GM19193 (cell line): ENCODE data around the gene CENPH.

Experiments used
- POLR2A ChIP-seq: IDR thresholded peaks from 4 replicates; pipeline ENCODE4 v1.6.1; 2011; ENCODE audit not compliant: insufficient read depth, insufficient read length; ENCODE audit errors: extremely low read depth

Gene CENPH, protein sequence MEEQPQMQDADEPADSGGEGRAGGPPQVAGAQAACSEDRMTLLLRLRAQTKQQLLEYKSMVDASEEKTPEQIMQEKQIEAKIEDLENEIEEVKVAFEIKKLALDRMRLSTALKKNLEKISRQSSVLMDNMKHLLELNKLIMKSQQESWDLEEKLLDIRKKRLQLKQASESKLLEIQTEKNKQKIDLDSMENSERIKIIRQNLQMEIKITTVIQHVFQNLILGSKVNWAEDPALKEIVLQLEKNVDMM

DNA sequence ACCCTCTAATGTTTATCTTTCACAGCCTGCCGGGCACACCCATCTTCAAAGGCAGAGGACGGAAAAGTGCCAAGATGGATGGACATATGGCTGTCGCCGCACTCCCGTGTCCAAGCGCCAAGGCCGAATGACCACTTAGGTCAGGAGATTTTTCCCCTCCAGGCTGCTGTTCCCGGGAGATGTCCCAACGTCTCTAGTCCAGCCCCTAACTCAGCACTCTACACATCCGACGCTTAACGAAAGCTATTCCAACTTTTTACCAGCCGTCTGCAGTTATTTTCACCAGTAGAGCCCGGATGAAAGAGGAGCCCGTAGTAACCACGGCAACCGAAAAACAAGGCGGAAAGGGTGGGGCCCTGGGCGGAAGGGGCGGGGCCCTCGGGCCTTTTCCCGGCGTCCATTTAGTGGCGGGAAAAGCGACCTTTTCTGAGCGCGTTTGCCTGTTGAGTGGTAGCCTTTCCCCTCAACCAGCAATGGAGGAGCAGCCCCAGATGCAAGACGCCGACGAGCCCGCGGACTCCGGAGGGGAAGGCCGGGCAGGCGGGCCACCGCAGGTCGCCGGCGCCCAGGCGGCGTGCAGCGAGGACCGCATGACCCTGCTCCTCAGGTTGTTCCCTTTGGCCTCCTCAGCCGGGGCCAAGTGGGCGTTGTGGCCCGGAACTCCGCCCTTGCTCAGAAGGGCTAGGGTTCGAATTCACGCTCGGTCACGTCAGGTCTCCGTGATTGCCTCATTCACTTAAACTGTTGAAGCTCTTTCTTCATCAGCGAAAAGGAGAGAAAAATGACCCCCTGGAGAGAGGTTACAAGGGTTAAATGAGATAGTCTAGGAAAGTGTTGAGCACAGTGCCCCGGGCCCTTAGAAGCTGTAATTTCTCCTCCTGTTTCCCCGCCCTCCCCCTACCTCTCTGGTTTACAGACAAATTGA, at the start of gene CENPH:
Gene CENPH (plus strand): TSS at position 422 of the 925 bp plus-strand sequence. CDS start 52 bp downstream, at position 474.
- peak; percentile 78 for TF ChIP-seq POLR2A

DNA sequence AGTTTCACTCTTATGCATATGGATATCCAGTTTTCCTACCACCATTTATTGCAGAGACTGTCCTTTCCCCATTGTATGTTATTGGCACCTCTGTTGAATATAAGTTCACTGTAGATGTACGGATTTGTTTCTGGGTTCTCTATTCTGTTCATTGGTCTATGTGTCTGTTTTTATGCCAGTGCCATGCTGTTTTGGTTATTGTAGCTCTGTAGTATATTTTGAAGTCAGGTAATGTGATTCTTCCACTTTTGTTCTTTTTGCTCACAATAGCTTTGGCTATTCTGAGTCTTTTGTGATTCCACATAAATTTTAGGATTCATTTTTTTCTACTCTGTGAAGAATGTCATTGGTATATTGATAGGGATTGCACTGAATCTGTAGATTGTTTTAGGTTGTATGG, 48.6 kb upstream of the CENPH start:
- TF ChIP-seq POLR2A: no peak

DNA sequence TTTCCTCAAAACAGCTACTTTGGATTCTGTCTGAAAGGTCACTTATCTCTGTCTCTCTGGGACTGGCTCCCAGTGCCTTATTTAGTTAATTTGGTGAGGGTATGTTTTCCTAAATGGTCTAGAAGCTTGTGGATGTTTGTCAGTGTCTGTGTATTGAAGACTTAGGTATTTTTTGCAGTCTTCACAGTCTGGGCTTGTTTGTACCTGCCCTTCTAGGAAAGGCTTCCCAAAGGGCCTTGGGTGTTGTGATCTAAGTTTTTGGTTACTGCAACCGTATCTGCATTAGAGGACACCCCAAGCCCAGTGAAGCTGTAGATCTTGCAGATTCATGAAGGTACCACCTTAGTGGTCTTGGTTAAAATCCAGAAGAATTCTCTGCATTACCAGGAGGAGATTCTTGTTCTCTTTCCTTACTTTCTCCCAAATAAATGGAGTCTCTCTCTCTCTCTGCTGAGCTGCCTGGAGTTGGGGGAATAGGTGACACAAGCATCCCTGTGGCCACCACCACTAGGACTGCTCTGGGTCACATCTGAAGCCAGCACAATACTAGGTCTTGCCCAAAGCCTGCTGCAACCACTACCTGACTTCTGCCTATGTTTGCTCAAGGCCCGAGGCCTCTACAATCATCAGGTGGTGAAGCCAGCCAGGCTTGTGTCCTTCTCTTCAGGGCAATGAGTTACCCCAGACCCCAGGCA, 40.3 kb upstream of the CENPH start:
- TF ChIP-seq POLR2A: no peak

DNA sequence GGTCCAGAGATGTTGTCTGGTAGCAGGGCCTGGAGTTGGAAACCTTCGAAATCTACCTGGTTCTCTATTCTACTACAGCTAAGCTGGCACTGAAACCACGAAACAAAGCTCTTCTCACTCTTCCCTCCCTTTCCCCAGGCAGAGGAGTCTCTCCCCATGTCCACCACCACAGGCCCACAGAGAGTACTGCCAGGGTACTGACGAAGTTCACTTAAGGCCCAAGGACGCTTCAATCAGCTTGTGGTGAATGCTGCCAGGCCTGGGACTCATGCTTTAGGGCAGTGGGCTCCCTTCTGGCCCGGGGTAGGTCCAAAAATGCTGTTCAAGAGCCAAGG, 39.7 kb upstream of the CENPH start:
- TF ChIP-seq POLR2A: no peak

DNA sequence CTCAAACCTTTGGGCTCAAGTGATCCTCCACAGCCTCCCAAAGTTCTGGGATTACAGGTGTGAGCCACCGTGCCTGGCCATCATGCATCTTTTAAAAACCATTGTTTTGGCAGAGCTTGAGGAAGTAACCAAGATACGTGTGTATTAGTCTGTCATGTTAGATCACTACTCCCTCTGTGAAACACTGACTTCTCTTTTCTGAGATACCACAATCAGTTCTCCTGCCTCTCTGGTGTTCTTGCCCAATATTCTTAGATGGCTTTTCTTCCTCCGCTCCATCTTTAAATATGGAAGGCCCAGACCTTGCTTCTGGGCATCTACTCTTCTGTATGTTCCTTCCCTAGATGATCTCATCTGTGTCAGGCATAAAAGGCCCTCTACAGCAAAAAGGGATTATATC, 36.7 kb upstream of the CENPH start:
- no peak for TF ChIP-seq POLR2A

DNA sequence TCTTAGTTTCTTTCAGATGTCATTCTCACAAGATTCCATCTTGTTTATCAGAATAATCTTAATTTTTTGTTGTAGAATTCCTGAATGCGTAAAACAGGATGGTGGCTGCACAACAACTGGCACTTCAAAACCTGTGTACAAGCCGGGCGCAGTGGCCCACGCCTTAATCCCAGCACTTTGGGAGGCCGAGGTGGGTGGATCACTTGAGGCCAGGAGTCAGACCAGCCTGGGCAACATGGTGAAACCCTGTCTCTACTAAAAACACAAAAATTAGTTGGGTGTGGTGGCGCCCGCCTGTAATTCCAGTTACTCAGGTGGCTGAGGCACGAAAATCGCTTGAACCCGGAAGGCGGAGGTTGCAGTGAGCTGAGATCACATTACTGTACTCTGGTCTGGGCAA, 32.9 kb upstream of the CENPH start:
- no peak for TF ChIP-seq POLR2A

DNA sequence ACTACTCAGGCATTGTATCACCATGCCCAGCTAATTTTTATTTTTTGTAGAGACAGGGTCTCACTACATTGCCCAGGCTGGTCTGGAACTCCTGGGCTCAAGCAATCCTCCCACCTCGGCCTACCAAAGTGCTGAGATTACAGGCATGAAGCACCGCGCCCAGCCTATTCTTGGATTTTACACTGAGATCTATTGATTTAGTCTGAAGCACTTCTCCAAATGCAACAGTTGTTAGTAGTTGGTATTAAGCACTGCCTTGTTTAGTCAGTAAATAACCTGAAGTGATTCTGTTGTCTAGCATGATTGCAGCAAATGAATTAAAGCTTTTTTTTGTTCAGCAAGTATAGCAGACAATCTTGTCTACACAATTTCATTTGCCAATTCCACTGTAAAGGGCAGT, 31.3 kb upstream of the CENPH start:
- TF ChIP-seq POLR2A: no peak

DNA sequence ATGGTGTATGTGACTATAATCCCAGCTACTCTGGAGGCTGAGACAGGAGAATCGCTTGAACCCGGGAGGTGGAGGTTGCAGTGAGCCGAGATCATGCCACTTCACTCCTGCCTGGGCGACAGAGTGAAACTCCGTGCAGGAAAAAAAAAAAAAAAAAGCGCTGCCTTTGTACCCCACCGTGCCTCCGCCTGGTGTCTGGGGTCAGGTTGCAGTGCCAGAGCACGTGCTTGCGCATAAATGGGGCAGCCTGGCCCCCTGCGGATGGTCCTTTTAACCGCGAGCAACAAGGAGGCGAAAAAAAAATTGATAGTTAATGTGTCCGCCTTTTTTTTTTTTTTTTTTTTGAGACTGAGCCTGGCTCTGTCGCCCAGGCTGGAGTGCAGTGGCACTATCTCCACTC, 28.7 kb upstream of the CENPH start:
- TF ChIP-seq POLR2A: no peak

DNA sequence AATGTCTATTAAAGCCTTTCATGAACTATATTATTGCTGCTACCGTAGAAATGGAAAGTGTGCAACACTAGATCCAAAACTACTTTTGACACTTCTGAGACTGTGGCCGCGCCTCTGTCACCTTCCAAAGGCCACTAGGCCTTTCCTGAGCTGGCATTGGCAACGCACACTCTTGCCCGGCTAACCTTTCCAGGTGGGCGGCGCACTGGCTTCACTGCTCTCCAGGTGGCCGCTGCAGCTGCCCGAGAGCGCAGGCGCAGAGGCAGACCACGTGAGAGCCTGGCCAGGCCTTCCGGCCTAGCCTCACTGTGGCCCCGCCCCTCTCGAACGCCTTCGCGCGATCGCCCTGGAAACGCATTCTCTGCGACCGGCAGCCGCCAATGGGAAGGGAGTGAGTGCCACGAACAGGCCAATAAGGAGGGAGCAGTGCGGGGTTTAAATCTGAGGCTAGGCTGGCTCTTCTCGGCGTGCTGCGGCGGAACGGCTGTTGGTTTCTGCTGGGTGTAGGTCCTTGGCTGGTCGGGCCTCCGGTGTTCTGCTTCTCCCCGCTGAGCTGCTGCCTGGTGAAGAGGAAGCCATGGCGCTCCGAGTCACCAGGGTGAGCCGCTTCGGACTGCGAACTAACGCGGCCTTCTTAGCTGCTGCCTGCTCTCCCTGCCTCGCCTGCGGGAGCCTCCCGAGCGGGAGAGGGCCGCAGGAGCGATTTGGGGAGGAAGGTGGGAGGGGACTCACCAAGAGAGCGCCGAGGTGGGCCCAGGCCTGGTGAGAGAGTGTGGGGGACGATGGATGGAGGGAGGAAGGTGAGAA, 22.5 kb upstream of the CENPH start, which contains the start of gene CCNB1:
Gene CCNB1 (plus strand): TSS at position 465 of the 807 bp plus-strand sequence. CDS start 113 bp downstream, at position 578.
- TF ChIP-seq POLR2A: peak; percentile 74

DNA sequence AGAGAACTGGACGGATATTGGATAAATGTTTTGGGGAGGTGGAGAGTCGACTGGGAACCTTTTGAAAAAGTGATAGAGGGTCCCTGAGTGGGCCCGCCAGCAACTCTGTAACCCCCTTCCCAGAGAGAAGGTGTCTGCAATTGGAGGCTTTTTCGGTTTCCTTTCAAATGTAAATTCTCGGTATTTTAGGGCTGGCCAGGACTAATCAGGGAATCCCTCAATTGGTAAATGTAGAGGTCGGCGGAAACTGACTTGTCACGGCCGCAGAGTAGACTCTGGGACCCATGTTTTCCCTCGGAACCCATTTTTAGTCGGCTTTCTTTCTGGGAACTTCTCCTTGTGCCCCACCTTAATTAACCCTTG, 21.9 kb upstream of the CENPH start:
- TF ChIP-seq POLR2A: no peak

DNA sequence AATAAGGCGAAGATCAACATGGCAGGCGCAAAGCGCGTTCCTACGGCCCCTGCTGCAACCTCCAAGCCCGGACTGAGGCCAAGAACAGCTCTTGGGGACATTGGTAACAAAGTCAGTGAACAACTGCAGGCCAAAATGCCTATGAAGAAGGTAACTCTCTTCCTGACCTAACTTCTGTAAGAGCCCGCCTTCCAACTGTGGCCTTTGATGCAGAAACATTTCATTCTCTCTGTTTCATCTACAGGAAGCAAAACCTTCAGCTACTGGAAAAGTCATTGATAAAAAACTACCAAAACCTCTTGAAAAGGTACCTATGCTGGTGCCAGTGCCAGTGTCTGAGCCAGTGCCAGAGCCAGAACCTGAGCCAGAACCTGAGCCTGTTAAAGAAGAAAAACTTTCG, 21.5 kb upstream of the CENPH start:
- TF ChIP-seq POLR2A: no peak

DNA sequence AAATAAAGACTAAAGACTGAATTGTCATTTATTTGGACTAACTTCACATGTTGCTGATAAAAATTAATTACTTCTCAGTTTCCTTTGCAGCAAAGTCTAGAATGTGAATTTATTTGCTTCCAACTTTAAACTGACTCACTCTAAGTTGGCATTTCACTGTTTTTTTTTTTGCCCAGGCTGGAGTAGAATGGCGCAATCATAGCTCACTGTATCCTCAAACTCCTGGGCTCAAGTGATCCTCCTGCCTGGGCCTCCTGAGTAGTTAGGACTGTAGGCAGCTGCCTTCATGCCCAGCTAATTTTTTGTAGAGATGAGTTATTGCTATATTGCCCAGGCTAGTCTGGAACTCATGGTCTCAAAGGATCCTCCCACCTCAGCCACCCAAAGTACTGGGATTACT, 18.9 kb upstream of the CENPH start:
- TF ChIP-seq POLR2A: no peak

DNA sequence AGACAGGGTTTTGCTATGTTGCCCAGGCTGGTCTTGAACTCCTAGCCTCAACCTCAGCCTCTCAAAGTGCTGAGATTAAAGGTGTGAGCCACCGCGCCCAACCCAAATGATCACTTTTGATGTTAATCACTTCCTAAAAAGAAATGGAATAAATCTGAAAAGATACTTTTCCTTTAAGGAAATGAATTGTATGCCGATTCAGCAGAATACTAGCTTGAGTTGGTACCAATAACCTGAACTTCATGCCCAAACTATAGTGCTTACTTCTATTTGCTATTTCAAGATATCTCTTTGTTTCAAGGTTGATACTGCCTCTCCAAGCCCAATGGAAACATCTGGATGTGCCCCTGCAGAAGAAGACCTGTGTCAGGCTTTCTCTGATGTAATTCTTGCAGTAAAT, 18.4 kb upstream of the CENPH start:
- TF ChIP-seq POLR2A: no peak

DNA sequence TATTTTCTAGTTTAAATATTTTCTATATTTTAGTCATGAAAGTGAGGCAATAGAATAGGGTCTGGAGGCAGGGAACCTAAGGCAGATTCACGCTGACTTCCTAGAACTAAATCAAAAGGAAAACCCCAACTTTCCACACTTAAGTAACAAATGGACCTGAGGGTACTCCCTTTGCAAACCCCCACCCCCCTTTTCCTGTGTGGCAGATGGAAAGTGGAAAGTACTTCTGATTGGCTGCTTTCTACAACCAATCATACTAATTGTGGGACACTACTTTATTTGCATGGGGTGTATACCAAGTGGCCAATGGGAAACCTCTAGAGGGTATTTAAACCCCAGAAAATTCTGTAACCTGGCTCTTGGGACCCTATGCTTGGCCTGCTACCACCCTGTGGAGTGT, 4.8 kb upstream of the CENPH start:
- no peak for TF ChIP-seq POLR2A

DNA sequence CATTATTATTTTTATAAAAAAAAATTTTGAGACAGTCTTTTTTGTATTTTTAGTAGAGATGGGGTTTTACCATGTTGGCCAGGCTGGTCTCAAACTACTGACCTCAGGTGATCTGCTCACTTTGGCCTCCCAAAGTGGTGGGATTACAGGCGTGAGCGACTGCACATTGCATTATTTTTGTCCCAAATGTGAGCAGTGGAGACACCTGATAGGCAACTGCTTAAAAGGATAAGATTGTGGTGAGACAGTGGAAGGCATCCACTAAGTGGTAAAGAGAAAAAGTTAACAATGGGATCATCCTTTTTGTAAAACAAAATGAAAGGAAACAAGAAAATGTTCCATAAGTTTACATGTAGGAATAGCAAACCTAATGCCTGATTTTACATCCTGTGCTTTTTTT, 2.0 kb upstream of the CENPH start:
- TF ChIP-seq POLR2A: no peak

DNA sequence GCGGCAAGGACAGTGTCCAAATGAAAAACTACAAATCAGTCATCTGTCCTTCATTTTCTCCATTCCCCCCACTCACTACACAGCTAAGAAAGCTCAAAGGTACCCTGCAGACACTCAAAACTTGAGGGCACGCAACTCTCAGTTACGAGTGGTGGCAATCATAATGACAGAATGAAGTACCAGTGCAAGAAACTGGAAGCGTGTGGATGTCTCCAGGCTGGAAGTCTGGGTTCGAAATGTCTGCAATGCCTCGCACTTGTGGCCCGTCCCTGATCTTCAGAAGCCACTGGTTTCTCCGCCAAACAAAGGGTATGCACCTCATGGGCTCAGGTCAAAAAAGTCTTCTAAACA, 597 bp upstream of the CENPH start:
- TF ChIP-seq POLR2A: no peak

DNA sequence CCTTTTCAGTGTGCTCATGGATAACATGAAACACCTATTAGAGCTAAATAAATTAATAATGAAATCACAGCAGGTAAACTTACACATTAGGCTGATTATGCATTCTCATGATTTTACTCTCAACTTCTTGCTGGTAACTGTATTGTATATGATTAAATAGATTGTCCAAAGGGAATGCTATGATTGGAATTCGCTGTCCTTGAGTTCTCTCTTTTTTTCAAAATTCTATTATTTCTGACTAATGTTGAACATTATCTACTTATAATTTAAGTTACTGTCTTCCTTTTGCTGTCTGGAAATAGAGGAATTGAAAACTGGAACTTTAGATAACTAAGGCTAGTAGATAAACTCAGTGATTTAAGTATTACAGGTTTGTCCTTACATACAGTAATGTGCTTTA, 13.1 kb downstream of the CENPH start:
- no peak for TF ChIP-seq POLR2A
